Vagina (tissue), 2 donors: ENCODE measurements around the gene DDA1.

Experiments used
- POLR2A ChIP-seq, 2 donors: fragments of 450-650 bp; IDR thresholded peaks; one replicate each; pipeline ENCODE4 v1.6.1; 2017; ENCODE audit warnings: antibody characterized with exemption in 2 of 2, mild to moderate bottlenecking in 2 of 2, moderate library complexity in 2 of 2
- TF ChIP-seq, protein P1 (sequence below), 3 experiments: fragments of 450-650 bp in 2 of 3; fragments of 200-600 bp in 1 of 3; sonication (generic) in 1 of 3; IDR thresholded peaks; one replicate each; pipeline ENCODE4 v1.5.1; 2017 to 2019; ENCODE audit warnings: antibody characterized with exemption in 3 of 3, mild to moderate bottlenecking in 2 of 3, moderate library complexity in 2 of 3

DNA sequence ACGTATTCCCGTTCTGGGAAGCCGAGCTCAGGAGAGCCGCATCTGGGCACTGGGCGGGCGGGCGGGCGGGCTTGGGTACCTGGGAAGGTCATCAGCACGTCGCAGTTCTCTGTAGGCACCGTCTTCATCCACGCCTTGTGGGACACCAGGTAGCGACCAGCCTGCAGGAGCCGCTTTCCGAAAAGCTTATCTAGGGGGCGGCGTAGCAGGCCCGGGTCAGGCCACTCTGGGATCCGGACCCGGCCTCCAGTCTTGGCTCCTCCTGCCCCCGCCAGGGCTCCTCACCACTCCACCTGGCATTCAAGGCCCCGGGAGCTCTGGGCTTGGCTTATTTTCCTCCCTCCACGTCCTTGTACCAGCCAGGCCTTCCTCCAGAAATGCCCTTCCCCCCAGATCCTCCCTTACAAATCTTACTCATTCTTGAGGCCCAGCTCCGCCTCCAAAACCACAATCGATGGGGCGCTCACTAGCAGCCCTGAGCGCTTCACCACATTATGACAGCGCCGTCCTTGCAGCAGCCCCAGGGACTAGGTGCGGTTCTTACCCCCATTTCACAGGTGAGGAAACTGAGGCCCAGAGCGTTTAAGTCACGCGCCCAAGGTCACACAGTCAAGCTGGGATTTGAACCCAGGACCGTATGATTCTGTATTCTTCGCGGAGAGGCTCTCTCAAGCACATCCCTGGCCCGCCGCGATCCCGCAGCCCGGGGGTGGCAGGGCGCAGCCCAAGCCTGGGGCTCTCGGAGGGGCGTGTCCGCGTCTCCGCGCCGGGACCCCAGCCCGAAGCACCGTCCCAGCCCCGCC, 24.4 kb downstream of the DDA1 start:
- no peak for TF ChIP-seq POLR2A (IDR thresholded peaks at IDR 0.05)
- TF ChIP-seq, protein P1, sequence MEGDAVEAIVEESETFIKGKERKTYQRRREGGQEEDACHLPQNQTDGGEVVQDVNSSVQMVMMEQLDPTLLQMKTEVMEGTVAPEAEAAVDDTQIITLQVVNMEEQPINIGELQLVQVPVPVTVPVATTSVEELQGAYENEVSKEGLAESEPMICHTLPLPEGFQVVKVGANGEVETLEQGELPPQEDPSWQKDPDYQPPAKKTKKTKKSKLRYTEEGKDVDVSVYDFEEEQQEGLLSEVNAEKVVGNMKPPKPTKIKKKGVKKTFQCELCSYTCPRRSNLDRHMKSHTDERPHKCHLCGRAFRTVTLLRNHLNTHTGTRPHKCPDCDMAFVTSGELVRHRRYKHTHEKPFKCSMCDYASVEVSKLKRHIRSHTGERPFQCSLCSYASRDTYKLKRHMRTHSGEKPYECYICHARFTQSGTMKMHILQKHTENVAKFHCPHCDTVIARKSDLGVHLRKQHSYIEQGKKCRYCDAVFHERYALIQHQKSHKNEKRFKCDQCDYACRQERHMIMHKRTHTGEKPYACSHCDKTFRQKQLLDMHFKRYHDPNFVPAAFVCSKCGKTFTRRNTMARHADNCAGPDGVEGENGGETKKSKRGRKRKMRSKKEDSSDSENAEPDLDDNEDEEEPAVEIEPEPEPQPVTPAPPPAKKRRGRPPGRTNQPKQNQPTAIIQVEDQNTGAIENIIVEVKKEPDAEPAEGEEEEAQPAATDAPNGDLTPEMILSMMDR (IDR thresholded peaks at IDR 0.05) = no peak
